GM23338 (cell line): Measurements from ENCODE around the gene CHN1. TPM values are rescaled to one million over a fixed set of nuclear protein-coding genes. Genes with fewer than 3 reads are reported as not detected.

Experiments
- ATAC-seq: fragments of 200-7000 bp; cut with Tn5 transposase; 3 replicates; pipeline ENCODE4 v1.9.1; 2020
- DNase-seq: peaks from one replicate; pipeline ENCODE4 v3.0.0-alpha.2; 2015; ENCODE audit warnings: low spot score
- H2AFZ ChIP-seq: fragments of 200-600 bp; sonication (generic); 2 replicates; pipeline ENCODE4 v1.8.0; 2016; ENCODE audit warnings: antibody characterized with exemption, mild to moderate bottlenecking, moderate library complexity
- H3F3A ChIP-seq: fragments of 200-600 bp; sonication (generic); replicated peaks from 2 replicates; pipeline ENCODE4 v1.8.0; 2017; ENCODE audit warnings: antibody characterized with exemption, mixed run types, low read depth
- H3K27ac ChIP-seq: fragments of 200-600 bp; sonication (generic); 2 replicates; pipeline ENCODE4 v1.6.1; 2016; ENCODE audit warnings: low read depth
- H3K27me3 ChIP-seq: fragments of 200-600 bp; sonication (generic); 2 replicates; pipeline ENCODE4 v1.8.0; 2016; ENCODE audit warnings: mild to moderate bottlenecking, mixed run types, moderate library complexity; ENCODE audit not compliant: insufficient read depth
- H3K36me3 ChIP-seq: fragments of 200-600 bp; sonication (generic); 2 replicates; pipeline ENCODE4 v1.8.0; 2016; ENCODE audit warnings: mild to moderate bottlenecking; ENCODE audit not compliant: insufficient read depth
- H3K4me1 ChIP-seq: fragments of 200-600 bp; sonication (generic); 2 replicates; pipeline ENCODE4 v1.8.0; 2016; ENCODE audit warnings: mild to moderate bottlenecking, moderate library complexity; ENCODE audit not compliant: insufficient read depth
- H3K4me2 ChIP-seq: fragments of 200-600 bp; sonication (generic); 2 replicates; pipeline ENCODE4 v1.7.1; 2017; ENCODE audit warnings: mixed run types
- H3K4me3 ChIP-seq: fragments of 200-600 bp; sonication (generic); 2 replicates; pipeline ENCODE4 v1.6.1; 2016; ENCODE audit warnings: mixed run types
- H3K79me2 ChIP-seq: fragments of 200-600 bp; sonication (generic); replicated peaks from 2 replicates; pipeline ENCODE4 v1.8.0; 2017; ENCODE audit warnings: mild to moderate bottlenecking; ENCODE audit not compliant: insufficient read depth
- H3K9me2 ChIP-seq: fragments of 200-600 bp; sonication (generic); 2 replicates; pipeline ENCODE4 v1.8.0; 2017; ENCODE audit not compliant: insufficient read depth
- H4K20me1 ChIP-seq: fragments of 200-600 bp; sonication (generic); replicated peaks from 2 replicates; pipeline ENCODE4 v1.8.0; 2017; ENCODE audit warnings: mild to moderate bottlenecking; ENCODE audit not compliant: insufficient read depth
- H3K27ac Mint-ChIP-seq: 2 replicates; pipeline ENCODE4 v1.8.0; 2020; ENCODE audit warnings: inconsistent platforms, mild to moderate bottlenecking, moderate library complexity, mixed read lengths
- H3K27me3 Mint-ChIP-seq: 3 replicates; pipeline ENCODE4 v1.8.0; 2022; ENCODE audit warnings: low read depth, mild to moderate bottlenecking, moderate library complexity, mixed read lengths, inconsistent platforms; ENCODE audit not compliant: insufficient read depth, poor library complexity
- H3K36me3 Mint-ChIP-seq: 3 replicates; pipeline ENCODE4 v1.8.0; 2021; ENCODE audit warnings: low read depth, mild to moderate bottlenecking, inconsistent platforms, moderate library complexity, mixed read lengths
- H3K4me1 Mint-ChIP-seq: 3 replicates; pipeline ENCODE4 v1.8.0; 2020; ENCODE audit warnings: mild to moderate bottlenecking, inconsistent platforms, mixed read lengths
- H3K4me3 Mint-ChIP-seq: 3 replicates; pipeline ENCODE4 v1.8.0; 2021; ENCODE audit warnings: moderate library complexity, mild to moderate bottlenecking, inconsistent platforms, mixed read lengths
- H3K9me3 Mint-ChIP-seq: 3 replicates; pipeline ENCODE4 v1.8.0; 2020; ENCODE audit warnings: moderate library complexity, mild to moderate bottlenecking, inconsistent platforms, mixed read lengths
- CREB1 ChIP-seq: fragments of 250-450 bp; sonication (Bioruptor Pico); IDR thresholded peaks from 2 replicates; pipeline ENCODE4 v1.5.0; 2020; ENCODE audit warnings: low read depth, mild to moderate bottlenecking, moderate library complexity
- CTCF ChIP-seq, 2 experiments: fragments of 200-600 bp in 1 of 2; sonication (generic) in 1 of 2; conservative IDR thresholded peaks; 2 replicates each; pipeline versions ENCODE4 v1.5.1 to v1.6.1; 2016 to 2017; ENCODE audit warnings: antibody characterized with exemption in 2 of 2, low read depth in 2 of 2, mild to moderate bottlenecking in 2 of 2, moderate library complexity in 1 of 2
- ETS1 ChIP-seq: IDR thresholded peaks from 2 replicates; pipeline ENCODE4 v1.6.1; 2016; ENCODE audit warnings: antibody characterized with exemption
- EZH2 ChIP-seq: fragments of 200-600 bp; sonication (generic); IDR thresholded peaks from one replicate; pipeline ENCODE4 v1.8.0; 2017; ENCODE audit warnings: antibody characterized with exemption, mild to moderate bottlenecking, low read depth; ENCODE audit not compliant: unreplicated experiment
- EZH2phosphoT487 ChIP-seq: fragments of 200-600 bp; sonication (generic); IDR thresholded peaks from one replicate; pipeline ENCODE4 v1.8.1; 2018; ENCODE audit warnings: antibody characterized with exemption; ENCODE audit not compliant: unreplicated experiment
- JUNB ChIP-seq: IDR thresholded peaks from one replicate; pipeline ENCODE4 v1.6.1; 2016; ENCODE audit warnings: antibody characterized with exemption; ENCODE audit not compliant: unreplicated experiment
- NANOG ChIP-seq: IDR thresholded peaks from 2 replicates; pipeline ENCODE4 v1.6.1; 2016; ENCODE audit warnings: antibody characterized with exemption, borderline replicate concordance
- POLR2AphosphoS5 ChIP-seq: IDR thresholded peaks from 2 replicates; pipeline ENCODE4 v1.6.1; 2016; ENCODE audit warnings: antibody characterized with exemption, low read depth
- REST ChIP-seq: IDR thresholded peaks from one replicate; pipeline ENCODE4 v1.6.1; 2018; ENCODE audit warnings: antibody characterized with exemption; ENCODE audit not compliant: unreplicated experiment
- STAT1 ChIP-seq: IDR thresholded peaks from one replicate; pipeline ENCODE4 v1.6.1; 2016; ENCODE audit warnings: antibody characterized with exemption; ENCODE audit not compliant: unreplicated experiment
- ZNF114 ChIP-seq: fragments of 250-450 bp; sonication (Bioruptor Pico); IDR thresholded peaks from 2 replicates; pipeline ENCODE4 v1.5.0; 2020; ENCODE audit warnings: mild to moderate bottlenecking, moderate library complexity
- ZNF331 ChIP-seq: fragments of 250-450 bp; sonication (Bioruptor Pico); IDR thresholded peaks from 2 replicates; pipeline ENCODE4 v1.5.0; 2020; ENCODE audit warnings: low read depth, mild to moderate bottlenecking, moderate library complexity
- ZNF462 ChIP-seq: fragments of 250-450 bp; sonication (Bioruptor Pico); IDR thresholded peaks from 2 replicates; pipeline ENCODE4 v1.5.0; 2020; ENCODE audit warnings: mild to moderate bottlenecking, moderate library complexity
- polyA plus RNA-seq: library from polyadenylated mRNA; unstranded; fragments of >200 nt; fragmentation: Nextera tagmentation; extraction: Ambion mirVana; gene quantifications from 2 replicates; pipeline ENCODE4 v1.2.1, GENCODE V29; 2016
- total RNA-seq: library from RNA; depleted of rRNA; stranded (reverse); fragments of >200 nt; shearing (Covaris generic); gene quantifications from 2 replicates; pipeline ENCODE4 v1.2.3, GENCODE V29; 2014

The CHN1 gene
- total and polyA plus RNA-seq, 2 experiments from 2014 or later: 28.1 to 36.5 TPM

GRCh38 chr2:174777347-174778084 is 227.7 kb downstream of the CHN1 start:
- H3K27ac ChIP-seq: no peak overlapping the region

More at GRCh38 chr2:174777347-174778084, 227.7 kb downstream of the CHN1 start:
- H3K27ac Mint-ChIP-seq: peak overlapping the region; percentile 59; the same call in 1 of the 2 replicates
- Histone ChIP-seq H3K4me2 (peak overlapping the region; percentile 38; the same call in 1 of the 2 replicates), H3K36me3 (no peaks in the 10 kb centered on the region), H2AFZ (peak overlapping the region; percentile 84), H3F3A (peaks cover 6% of the 10 kb centered on the region; the same call in 1 of the 2 replicates), H3K79me2 (no peaks in the 10 kb centered on the region), H3K4me1 (peaks cover 38% of the 10 kb centered on the region), H3K27me3 (no peaks in the 10 kb centered on the region), H3K9me2 (peaks cover 8% of the 10 kb centered on the region; the same call in 1 of the 2 replicates), H3K4me3 (no peak overlapping the region), H4K20me1 (no peaks in the 10 kb centered on the region)
- ATAC-seq: peak; percentile 10; the same call in 1 of the 3 replicates
- no peak overlapping the region for H3K4me3 Mint-ChIP-seq
- no peak for TF ChIP-seq ZNF462
- no peak for TF ChIP-seq CTCF (conservative IDR thresholded peaks at IDR 0.05; ENCODE audit: low read depth in 2 of 2)
- no peak for TF ChIP-seq NANOG
- no peak for TF ChIP-seq JUNB
- TF ChIP-seq POLR2AphosphoS5: no peak
- TF ChIP-seq STAT1: no peak
- no peak for TF ChIP-seq REST
- TF ChIP-seq ZNF331 (CRISPR knock-in tag): no peak
- TF ChIP-seq ZNF114 (CRISPR knock-in tag): no peak
- TF ChIP-seq ETS1: no peak
- no peak for TF ChIP-seq EZH2phosphoT487
- TF ChIP-seq CREB1 (CRISPR knock-in tag): no peak
- TF ChIP-seq EZH2: no peak
- H3K4me1 Mint-ChIP-seq: peaks cover 65% of the 10 kb centered on the region
- no peaks in the 10 kb centered on the region for H3K9me3 Mint-ChIP-seq
- no peaks in the 10 kb centered on the region for H3K36me3 Mint-ChIP-seq
- peaks cover 20% of the 10 kb centered on the region for H3K27me3 Mint-ChIP-seq
- no peak for DNase-seq
